HG02623 (cell line): ENCODE results near the gene SLC17A7.
"Not testable (repeated sequence)": the region's sequence is repeated elsewhere in the genome, so short reads cannot be mapped to it uniquely, and the experiment has no call there.

ENCODE experiments used
- ATAC-seq: cut with Tn5 transposase; IDR thresholded peaks from one replicate; pipeline ENCODE4 v1.9.1; 2021; ENCODE audit warnings: moderate library complexity; ENCODE audit not compliant: unreplicated experiment

The SLC17A7 gene

GRCh38 chr19:49470615-49470978 is 29.3 kb upstream of the SLC17A7 start:
- ATAC-seq, result no peak

- ATAC-seq, result peak; percentile 38
These were observed 28.7 kb upstream of the SLC17A7 start for GRCh38 chr19:49469828-49470614.

GRCh38 chr19:49468746-49469447 is 27.6 kb upstream of the SLC17A7 start:
- ATAC-seq, result peak; percentile 61

GRCh38 chr19:49468199-49468598 is 26.9 kb upstream of the SLC17A7 start:
- ATAC-seq, result no peak

- ATAC-seq, result no peak
These were observed 24.0 kb upstream of the SLC17A7 start for GRCh38 chr19:49465371-49465770.

- no peak for ATAC-seq
These were observed 22.8 kb upstream of the SLC17A7 start for GRCh38 chr19:49463960-49464740.

GRCh38 chr19:49462492-49462891 is 21.2 kb upstream of the SLC17A7 start:
- ATAC-seq, result no peak

GRCh38 chr19:49461656-49462055 is 20.3 kb upstream of the SLC17A7 start:
- ATAC-seq, result no peak

GRCh38 chr19:49461130-49461529 is 19.8 kb upstream of the SLC17A7 start:
- ATAC-seq, result not testable (repeated sequence)

GRCh38 chr19:49459388-49459787 is 18.1 kb upstream of the SLC17A7 start:
- ATAC-seq, result no peak

- ATAC-seq, result no peak
These were observed 17.2 kb upstream of the SLC17A7 start for GRCh38 chr19:49458567-49458903.

GRCh38 chr19:49456326-49456725 is 15.0 kb upstream of the SLC17A7 start:
- ATAC-seq, result no peak

GRCh38 chr19:49455773-49456172 is 14.4 kb upstream of the SLC17A7 start:
- no peak for ATAC-seq

GRCh38 chr19:49453757-49454240 is 12.5 kb upstream of the SLC17A7 start:
- no peak for ATAC-seq

- peak; percentile 83 for ATAC-seq
These were observed 11.9 kb upstream of the SLC17A7 start, which contains the start of gene ALDH16A1 for GRCh38 chr19:49453013-49453756. TSS of gene ALDH16A1 (plus strand) at chr19:49453225. CDS start at chr19:49453332, 107 bp downstream.

- peak; percentile 39 for ATAC-seq
These were observed 10.3 kb upstream of the SLC17A7 start, which contains the start of gene PIH1D1 for GRCh38 chr19:49451430-49452181. TSS of gene PIH1D1 (minus strand) at chr19:49451814. CDS start at chr19:49451574, 240 bp downstream.

- no peak for ATAC-seq
These were observed 9.1 kb upstream of the SLC17A7 start for GRCh38 chr19:49450405-49450804.

GRCh38 chr19:49448432-49448786 is 7.1 kb upstream of the SLC17A7 start:
- ATAC-seq, result no peak

GRCh38 chr19:49447485-49448431 is 6.4 kb upstream of the SLC17A7 start:
- no peak for ATAC-seq
